ENCODE data around the gene STEAP1B. TPM values are rescaled to one million over a fixed set of nuclear protein-coding genes. Genes with fewer than 3 reads are reported as not detected.
"Not testable (repeated sequence)": the region's sequence is repeated elsewhere in the genome, so short reads cannot be mapped to it uniquely, and the experiment has no call there.

Gene STEAP1B
- total RNA-seq, 1 experiment from 2014 or later, result 1.0 TPM

- not testable (repeated sequence) for DNase-seq (ENCODE audit: low spot score)
These were observed 3.1 kb downstream of the STEAP1B start for GRCh38 chr7:22496912-22497311.

- not testable (repeated sequence) for DNase-seq (ENCODE audit: low spot score)
These were observed 3.6 kb downstream of the STEAP1B start for GRCh38 chr7:22496296-22496888.

GRCh38 chr7:22493160-22493925 lies 6.6 kb downstream of the STEAP1B start:
- DNase-seq (ENCODE audit: low spot score), result not testable (repeated sequence)

- peak; percentile 86 for DNase-seq (ENCODE audit: low spot score)
These were observed 11.1 kb downstream of the STEAP1B start for GRCh38 chr7:22488643-22489462.

DNA sequence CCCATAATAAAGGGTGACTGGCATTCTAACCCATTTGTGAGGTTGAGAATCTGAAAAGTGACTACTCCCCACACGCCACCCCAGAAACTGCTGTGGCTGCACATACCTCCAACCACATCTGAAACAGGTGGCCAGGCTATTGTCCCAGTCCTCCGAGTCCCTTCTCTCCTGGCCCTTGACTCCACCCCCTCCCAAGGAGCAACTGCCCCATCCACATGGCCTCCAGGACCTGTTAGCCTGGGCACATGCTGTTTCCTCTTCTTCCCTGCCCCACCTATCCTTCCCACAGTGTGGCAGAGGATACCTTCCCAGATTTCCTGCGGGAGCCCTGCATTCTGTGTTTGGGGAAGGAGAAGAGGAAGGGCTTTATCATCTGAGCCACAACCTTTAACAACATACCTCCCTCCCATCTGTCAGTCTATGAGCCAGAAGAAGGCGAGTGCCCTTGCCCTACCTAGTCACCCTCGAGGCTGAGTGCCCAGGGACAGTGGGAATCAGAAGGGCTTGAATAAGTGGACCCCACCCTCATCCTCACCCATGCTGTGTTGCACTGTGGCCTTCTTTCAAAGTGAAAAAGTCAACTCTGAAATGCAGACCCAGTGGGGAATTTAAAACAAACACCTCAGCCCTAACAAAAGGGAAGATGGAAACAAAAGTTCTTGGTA lies 11.9 kb downstream of the STEAP1B start:
- no peak for DNase-seq (ENCODE audit: low spot score)

GRCh38 chr7:22486597-22486996 lies 13.4 kb downstream of the STEAP1B start:
- DNase-seq (ENCODE audit: low spot score), result no peak

DNA sequence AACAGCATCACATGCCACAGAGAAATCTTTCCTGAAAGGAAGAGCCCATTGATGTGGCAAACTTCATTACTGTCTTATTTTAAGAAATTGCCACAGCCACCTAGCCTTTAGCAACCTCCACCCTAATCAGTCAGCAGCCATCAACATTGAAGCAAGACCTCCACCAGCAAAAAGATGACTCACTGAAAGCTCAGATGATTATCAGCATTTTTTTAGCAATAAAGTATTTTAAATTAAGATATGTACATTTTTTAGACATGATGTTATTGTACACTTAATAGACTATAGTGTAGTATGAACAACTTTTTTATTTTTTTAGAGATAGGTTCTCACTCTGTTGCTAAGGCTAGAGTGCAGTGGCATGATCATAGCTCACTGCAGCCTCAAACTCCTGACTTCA lies 14.8 kb downstream of the STEAP1B start:
- no peak for DNase-seq (ENCODE audit: low spot score)

DNA sequence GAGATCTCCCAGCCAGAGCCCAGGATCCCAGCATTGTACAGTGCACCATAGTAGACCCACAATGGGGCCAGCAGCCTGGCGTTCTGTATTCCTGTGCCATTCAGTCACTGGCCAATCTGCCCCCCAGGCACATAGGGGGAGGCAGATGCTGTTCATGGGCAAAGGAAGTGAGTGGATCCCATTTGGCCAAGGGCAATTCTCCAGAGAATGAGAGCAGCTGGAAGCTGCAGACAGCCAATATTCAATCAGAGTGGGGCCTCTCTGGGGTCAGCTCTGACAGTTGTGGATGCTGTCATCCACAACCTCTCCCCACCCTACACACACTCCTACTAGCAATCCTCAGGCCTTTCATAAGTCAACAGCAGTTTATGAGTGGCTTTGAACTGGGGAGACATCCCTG lies 17.5 kb downstream of the STEAP1B start:
- no peak for DNase-seq (ENCODE audit: low spot score)

GRCh38 chr7:22481726-22482125 lies 18.3 kb downstream of the STEAP1B start:
- DNase-seq (ENCODE audit: low spot score), result peak; percentile 78

- no peak for DNase-seq (ENCODE audit: low spot score)
These were observed 19.4 kb downstream of the STEAP1B start for GRCh38 chr7:22480523-22481075.

GRCh38 chr7:22477876-22478450 lies 22.0 kb downstream of the STEAP1B start:
- no peak for DNase-seq (ENCODE audit: low spot score)

DNA sequence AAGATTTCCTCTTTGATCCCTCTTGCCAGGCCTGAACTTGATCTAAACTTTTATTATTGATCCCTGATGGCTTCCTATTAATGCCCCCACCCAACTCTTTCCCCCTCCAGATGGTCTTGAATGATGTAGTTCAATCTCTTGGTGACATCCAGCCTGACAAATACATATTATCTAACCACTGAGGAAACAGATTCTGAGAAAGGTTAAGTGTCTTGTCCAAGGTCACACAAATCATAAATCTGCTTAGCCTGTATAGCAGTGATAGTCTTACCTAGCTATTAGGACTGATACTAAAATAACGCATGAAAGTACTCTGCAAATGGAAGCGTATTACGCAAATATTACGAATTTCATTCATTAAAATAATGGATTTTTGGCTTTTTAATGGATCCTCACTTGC lies 22.7 kb downstream of the STEAP1B start:
- DNase-seq (ENCODE audit: low spot score), result no peak

DNA sequence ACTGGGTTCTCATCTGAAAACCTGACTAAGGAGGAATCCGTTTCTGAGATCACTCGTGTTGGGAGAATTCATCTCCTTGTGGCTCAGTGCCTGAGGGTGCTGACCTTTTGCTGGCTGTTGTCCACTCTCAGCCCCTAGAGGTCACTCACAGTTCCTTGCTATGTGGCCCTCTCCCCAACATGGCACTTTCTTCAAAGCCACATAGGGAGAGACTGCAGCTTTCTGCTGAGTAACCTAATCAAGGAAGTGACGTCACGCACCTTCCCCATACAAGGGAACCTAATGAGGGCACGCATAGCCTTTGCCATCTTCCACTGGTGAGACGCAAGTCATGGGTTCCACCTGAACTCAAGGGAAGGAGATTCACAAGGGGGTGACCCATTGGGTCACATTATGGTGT lies 23.2 kb downstream of the STEAP1B start:
- DNase-seq (ENCODE audit: low spot score), result no peak

GRCh38 chr7:22474645-22475044 lies 25.3 kb downstream of the STEAP1B start:
- DNase-seq (ENCODE audit: low spot score), result no peak

- DNase-seq (ENCODE audit: low spot score), result no peak
These were observed 29.0 kb downstream of the STEAP1B start for GRCh38 chr7:22470981-22471380.

GRCh38 chr7:22469371-22470143 lies 30.4 kb downstream of the STEAP1B start:
- no peak for DNase-seq (ENCODE audit: low spot score)

- no peak for DNase-seq (ENCODE audit: low spot score)
These were observed 31.4 kb downstream of the STEAP1B start for GRCh38 chr7:22468609-22469008.

DNA sequence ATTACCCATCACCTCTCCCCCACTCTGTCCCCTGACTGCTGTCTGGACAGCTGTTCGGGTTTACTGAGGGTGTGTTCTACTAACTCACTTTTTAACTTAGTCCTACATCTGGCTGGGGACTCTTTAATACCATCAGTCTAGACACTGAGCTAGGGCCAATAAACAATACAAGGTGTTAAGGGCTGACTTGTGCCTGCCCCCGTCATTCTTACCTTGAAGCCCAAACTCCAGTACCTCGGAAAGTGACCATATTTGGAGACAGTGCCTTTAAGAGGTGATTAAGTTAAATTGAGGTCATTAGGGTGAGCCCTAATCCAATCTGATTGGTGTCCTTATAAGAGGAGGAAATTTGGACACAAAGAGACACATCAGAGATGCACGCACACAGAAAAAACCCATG lies 35.7 kb downstream of the STEAP1B start:
- no peak for DNase-seq (ENCODE audit: low spot score)

- DNase-seq (ENCODE audit: low spot score), result no peak
These were observed 39.5 kb downstream of the STEAP1B start for GRCh38 chr7:22460363-22460988.

- no peak for DNase-seq (ENCODE audit: low spot score)
These were observed 42.5 kb downstream of the STEAP1B start for GRCh38 chr7:22457471-22457870.

Data from H4 (cell line).